NCI-H69 (cell line): Measurements from ENCODE around the gene NPAS2.

Source experiments
- DNase-seq: peaks from one replicate; lab custom pipeline; 2025; lab: John Stamatoyannopoulos, UW

Gene NPAS2

DNA sequence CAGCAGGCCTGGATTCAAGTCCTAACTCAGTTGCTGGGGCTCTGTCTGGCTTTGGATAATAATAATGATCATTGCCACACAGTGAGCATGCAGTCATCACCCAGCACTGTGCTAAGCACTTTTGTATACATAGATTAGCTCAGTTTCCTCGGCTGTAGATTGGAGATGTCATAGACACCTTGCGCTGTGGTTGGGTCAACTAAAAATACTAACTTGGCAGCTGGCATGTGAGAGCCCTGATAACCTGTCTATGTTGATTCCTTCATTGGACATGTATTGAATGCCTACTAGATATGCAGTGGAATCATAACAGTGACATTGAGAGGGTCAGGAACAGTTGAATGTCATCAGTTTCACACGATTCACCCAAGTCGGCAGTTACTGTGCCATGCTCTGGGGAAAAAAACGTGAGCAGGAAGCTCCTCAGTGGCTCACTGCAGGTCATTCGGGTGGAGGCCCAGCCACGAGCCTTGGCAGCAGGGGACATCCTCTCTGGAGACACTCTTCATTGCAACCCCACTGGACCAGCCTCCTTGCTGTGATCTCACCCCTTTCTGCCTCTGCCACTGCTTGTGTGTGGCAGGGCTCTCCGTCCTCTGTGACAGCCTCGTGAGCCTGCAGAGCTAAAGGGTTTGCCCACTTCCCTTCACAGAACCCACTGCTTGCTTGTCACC, 85.3 kb downstream of the NPAS2 start:
- no peak for DNase-seq

DNA sequence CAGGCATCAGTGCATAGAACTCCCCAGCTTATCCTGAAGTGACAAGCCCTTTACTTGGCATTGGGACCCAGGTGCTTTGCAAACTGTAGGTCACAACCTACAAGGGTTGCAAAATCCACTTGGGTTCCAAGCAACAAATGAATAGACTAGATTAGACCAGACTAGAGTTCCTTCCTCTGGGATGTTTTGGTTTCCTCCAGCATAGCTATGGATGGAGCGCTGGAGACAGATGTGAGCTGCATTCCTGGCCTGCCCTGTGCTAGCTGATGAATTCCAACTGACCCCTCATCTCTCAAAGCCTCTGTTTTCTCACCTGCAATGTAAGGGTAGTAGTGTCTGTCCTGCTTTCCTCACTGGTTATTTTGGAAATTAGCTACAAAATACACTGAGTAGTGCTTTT, 86.2 kb downstream of the NPAS2 start:
- DNase-seq = no peak

GRCh38 chr2:100906679-100907078, 86.7 kb downstream of the NPAS2 start:
- DNase-seq = no peak

DNA sequence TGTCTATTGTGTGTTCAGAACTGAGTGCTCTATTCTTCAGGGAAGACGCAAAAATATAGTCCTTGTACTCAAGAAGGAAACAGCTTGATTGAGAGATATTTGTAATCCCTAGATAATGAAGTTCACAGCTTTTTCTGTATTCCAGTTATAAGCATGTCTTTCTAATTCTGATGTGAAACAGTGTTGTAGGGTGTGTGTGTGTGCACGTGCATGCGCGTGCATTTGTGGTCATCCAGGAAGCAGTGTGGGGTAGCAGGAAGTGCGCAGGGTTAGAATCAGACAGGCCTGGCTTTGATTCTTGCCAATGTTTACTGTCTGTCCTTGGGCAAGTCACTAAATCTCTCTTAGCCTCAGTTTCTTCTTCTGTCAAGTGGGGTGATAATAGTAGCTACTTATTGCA, 87.9 kb downstream of the NPAS2 start:
- no peak for DNase-seq

DNA sequence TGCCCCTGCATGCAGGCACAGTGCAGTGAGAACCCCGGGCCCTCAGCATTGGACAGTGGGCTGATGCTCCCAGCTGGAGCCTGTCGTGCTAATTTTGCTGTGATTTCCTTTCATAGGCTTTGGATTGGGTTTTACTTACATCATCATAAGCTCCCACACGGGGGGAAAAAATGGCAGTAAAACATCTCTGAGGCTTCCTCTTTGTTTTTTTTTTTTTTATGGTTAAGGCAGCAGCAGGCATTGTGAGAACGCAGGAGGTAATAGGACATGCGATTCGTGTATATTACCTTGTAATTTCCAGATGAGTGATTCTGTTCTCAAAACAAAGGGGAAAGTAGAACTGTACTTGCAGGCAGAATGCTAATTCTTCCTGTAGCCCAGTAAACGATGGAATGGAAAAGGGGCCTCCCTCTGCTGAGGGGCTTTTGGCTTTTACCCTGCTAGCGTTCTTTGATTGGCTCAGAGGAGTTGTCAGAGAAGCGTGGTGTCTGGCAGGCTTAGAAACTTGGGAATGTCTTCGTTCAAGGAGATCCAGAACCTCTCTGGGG, 89.7 kb downstream of the NPAS2 start:
- peak; percentile 2 for DNase-seq

GRCh38 chr2:100910111-100910510, 90.2 kb downstream of the NPAS2 start:
- no peak for DNase-seq

- peak; percentile 1 for DNase-seq
These were observed 99.4 kb downstream of the NPAS2 start for GRCh38 chr2:100919316-100919715.

- DNase-seq = no peak
These were observed 101.8 kb downstream of the NPAS2 start for GRCh38 chr2:100921685-100922161.

DNA sequence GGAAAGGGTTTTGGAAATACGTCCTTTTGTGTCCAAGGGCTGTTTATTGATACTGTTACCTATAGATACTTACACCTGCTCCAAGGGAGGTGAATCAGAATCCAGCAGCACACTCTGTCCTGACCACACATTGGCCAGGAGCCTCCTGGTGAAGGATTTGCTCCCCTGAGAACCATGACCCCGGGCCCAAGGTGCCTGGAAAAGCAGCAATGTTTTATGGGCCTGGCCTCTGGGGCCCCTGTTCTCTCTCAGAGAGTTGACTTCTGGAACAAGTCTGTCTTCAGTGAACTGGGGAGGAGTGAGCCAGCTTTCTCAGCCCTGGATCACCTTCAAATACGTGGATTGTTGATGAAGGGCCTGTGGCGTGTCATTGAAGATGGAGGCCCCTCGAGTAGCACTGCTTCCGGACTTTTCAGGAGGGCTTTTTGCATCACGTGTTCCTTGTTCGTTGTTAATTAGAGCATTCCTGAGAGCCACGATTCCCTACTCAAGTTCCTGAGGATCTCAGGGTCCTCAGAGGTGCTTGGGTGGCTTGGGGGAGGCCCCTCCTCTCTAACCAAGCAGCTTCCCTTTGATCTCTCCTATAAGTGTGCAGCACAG, 103.6 kb downstream of the NPAS2 start:
- no peak for DNase-seq

DNA sequence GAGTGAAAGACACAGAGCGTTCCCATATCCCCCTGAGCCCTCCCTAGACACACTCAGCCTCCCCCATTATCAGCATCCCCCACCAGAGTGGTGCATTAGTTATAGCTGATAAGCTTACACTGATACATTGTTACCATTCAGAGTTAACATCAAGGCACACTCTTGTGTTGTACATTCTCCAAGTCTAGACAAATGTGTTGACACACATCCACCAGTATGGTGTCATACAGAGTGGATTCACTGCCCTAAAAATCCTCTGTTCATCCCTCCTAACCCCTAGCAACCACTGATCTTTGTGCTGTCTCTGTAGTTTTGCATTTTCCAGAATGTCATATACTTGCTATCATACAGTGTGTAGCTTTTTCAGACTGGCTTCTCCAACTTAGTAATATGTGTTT, 104.2 kb downstream of the NPAS2 start:
- DNase-seq = no peak

DNA sequence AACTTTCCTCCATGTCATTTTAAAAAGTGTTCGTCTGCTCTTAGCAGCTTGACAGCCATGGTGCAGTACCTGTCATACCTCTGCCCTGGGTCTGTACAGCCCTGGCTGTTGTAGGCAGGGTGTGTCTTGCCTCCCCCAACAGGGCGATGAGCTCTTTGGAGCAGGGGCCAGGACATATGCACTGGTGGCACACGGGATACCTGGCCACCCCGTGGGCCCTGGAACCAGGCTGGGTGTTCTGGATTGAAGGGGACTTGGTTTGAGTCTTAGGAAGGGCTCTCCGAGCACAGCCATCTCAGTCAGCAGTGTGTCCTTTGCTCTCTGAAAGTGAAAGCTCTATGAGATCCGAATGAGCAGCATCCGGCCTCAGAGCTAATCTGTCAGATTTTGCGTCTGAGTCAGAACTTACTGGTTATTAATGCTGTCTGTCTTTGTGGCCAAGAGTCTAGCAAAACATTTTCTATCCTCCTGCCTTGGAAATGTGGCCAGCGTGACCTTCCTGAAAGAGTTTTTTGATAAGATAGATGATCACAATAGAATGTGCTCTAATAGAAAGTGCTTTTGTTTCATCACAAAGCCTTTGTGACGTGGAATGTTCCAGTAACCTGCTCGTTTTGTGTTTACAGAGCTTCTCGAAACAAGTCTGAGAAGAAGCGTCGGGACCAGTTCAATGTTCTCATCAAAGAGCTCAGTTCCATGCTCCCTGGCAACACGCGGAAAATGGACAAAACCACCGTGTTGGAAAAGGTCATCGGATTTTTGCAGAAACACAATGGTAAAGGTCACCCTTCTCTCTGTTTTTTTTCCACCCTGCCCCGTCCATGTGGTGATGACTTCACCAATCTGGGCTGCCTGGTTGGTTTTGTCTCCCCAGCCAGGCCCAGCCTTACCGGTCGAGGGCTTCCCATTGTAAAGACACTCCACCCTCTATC, 104.8 kb downstream of the NPAS2 start:
- DNase-seq = no peak

GRCh38 chr2:100928235-100928634, 108.3 kb downstream of the NPAS2 start:
- DNase-seq = no peak

GRCh38 chr2:100929147-100929546, 109.2 kb downstream of the NPAS2 start:
- DNase-seq = no peak

GRCh38 chr2:100934504-100935371, 114.8 kb downstream of the NPAS2 start:
- no peak for DNase-seq

DNA sequence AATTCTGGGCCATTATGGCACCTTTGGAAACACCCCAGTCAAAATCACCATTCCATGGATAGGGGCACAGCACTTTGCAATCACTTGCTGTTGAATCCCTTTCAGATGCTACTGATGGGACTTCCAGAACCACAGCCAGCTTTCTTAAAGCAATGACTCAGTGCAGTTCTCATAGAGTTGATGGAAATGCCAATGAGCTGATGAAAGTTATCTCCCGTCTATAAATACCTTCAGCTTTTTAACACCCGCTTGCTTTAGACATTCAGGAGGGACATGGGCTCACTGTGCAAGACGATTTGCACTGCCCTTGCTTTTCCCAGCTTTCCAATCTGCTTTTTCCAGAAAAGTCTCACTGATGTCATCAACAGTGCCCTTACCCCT, 115.4 kb downstream of the NPAS2 start:
- no peak for DNase-seq

DNA sequence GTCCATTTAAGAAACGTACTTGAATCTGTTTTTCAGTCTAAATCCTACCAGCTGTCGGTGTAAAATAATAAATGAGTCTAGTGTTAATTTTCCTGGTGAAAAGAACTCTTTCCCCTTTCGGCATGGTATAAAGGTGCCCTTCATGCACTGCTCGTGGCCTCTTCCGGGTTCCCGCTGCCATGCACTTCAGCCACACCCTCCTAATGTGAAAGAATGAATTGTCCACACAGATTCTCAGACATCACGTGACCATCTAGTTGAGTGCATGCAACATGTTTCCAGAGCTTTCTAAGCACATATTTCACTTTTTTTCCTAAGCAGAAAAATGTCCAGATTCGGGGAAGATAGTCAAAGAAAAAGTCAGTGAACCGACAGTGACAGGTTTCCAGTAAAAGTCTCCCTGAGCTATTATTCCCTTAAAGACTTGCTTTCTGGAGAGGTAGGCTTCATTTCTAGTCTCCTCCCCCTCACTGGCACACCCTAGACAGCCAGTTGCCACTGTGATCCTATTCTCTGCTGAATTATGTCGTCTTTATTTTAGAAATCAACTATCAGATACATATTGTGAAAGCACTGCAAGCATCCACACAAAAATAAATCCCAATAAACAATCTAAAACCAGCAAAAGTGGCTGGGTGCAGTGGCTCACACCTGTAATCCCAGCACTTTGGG, 116.3 kb downstream of the NPAS2 start:
- DNase-seq = no peak

GRCh38 chr2:100936972-100937542, 117.1 kb downstream of the NPAS2 start:
- DNase-seq = no peak

DNA sequence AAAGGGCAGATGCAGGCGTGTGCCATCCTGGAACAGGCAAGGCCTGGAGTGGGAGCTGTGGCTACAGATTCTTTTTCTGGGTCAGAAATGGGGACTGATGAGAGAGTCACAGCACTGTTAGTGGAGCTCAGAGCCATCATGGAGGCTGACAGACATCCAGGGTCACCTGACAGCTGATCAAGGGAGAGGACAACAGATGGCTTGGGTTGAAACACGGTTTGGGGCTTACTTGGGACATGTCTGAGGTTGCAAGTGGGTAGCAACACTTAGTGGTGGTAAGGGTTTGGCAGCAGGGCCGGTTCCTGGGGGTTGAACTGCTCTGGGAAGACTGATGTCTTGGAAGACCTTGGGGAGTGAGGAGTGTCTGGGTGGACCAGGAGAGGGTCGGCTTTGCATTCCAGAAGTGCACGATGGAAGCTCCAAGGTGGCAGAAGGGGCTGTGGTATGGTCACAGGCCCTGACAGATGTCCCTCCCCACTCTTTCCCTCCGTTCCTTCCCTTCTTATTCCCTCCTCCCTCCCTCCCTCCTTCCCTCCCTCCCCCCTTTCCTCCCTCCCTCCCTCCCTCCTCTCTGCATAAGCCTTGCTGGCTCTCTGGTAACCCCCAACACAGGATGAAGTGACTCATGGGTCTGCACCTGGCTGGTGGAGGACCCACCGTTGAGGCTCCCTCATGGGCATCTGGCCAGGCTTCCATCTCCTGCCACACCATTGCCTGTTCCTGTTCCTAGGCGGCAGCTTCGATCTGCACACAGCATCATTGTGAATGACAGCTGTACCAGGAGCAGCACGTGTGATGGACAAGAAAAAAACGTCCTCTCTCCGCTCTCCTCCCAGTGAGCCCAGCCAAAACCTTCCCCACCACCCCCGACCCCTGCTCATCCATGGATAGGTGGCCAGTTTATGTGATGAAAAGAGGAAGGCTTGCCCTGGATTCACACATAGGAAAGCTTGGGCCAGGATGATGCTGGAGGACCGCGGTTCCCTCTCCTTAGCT, 118.4 kb downstream of the NPAS2 start:
- no peak for DNase-seq

DNA sequence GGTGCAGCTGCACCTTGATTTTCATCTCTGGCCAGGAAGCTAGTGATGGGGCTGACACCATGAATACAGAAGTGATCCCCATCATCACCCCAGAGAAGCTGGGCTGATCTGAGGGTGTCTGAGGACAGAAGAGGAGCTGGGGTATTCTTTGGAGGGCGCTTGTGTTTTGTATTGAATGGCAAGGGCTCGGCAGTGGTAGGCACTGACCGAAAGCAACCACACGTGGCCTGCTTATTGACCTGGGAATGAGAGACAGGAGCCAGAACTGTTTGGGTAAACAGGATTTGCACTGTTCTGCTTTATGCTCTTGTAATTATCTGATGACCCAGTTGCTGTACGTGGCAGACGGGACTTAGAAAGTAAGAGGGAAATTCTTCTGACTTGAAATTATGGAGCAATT, 119.5 kb downstream of the NPAS2 start:
- DNase-seq = no peak
